ENCODE results near the gene ANXA2.

Gene ANXA2

GRCh38 chr15:60371175-60372051, 26.4 kb downstream of the ANXA2 start:
- TF ChIP-seq, protein P1, sequence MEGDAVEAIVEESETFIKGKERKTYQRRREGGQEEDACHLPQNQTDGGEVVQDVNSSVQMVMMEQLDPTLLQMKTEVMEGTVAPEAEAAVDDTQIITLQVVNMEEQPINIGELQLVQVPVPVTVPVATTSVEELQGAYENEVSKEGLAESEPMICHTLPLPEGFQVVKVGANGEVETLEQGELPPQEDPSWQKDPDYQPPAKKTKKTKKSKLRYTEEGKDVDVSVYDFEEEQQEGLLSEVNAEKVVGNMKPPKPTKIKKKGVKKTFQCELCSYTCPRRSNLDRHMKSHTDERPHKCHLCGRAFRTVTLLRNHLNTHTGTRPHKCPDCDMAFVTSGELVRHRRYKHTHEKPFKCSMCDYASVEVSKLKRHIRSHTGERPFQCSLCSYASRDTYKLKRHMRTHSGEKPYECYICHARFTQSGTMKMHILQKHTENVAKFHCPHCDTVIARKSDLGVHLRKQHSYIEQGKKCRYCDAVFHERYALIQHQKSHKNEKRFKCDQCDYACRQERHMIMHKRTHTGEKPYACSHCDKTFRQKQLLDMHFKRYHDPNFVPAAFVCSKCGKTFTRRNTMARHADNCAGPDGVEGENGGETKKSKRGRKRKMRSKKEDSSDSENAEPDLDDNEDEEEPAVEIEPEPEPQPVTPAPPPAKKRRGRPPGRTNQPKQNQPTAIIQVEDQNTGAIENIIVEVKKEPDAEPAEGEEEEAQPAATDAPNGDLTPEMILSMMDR (IDR thresholded peaks at IDR 0.05; ENCODE audit: low read depth, low read length, missing control alignments): no peak
- no peak for DNase-seq (ENCODE audit: low read depth)
- H3K4me3 ChIP-seq (ENCODE audit: low read depth, low read length): no peak overlapping the region

DNA sequence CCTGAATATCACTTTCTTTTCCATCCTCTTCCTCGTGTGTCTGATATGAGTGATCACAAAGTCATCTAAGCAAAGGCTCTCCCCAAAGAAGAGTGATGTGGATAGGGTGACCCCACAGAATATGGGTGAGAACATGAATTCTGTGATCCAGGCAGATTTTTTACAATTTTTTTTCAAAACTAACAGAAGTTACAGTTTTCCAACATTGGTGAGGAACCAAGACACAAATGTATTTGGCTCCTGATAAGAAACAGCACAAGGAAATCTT, 27.0 kb downstream of the ANXA2 start:
- TF ChIP-seq, protein P1 (IDR thresholded peaks at IDR 0.05; ENCODE audit: low read depth, low read length, missing control alignments): no peak
- DNase-seq (ENCODE audit: low read depth): no peak
- H3K4me3 ChIP-seq (ENCODE audit: low read depth, low read length): no peak overlapping the region

DNA sequence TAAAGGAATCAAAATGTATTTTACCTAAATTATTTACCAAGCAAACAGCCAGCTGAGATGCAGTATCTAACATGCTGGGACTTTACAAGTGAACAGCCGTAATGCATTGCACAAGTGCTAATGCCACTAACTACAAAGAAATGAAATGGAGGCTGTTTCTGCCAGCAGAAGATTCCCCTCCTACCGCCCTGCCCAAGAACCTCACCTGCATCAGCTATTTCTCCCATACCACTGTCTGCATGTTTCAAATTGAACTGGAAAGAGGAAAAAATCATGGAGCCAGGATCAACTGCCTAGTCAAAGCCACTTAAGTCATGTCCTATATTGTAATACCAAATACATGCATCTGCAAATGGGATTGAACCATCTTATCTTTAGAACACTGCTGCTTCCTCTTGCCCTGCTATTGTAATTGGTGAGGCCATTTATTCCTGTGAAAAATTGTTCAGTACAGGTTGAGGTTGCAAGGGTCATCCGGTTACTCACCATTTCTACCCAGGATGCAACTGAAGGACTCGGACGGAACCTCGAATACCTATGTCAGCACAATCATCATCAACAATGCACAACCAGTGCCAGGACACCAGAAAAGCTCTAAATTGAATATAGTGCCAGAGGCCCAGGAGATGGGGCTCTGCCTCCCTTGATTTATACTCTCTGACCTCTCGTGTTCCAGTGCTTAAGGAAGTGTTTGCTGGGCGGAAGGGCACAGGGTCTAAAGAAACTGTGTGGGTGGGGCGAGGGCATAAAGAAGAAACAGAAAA, 27.5 kb downstream of the ANXA2 start:
- no peak for DNase-seq (ENCODE audit: low read depth)
- TF ChIP-seq, protein P1 (IDR thresholded peaks at IDR 0.05; ENCODE audit: low read depth, low read length, missing control alignments): no peak
- H3K4me3 ChIP-seq (ENCODE audit: low read depth, low read length): no peak overlapping the region

DNA sequence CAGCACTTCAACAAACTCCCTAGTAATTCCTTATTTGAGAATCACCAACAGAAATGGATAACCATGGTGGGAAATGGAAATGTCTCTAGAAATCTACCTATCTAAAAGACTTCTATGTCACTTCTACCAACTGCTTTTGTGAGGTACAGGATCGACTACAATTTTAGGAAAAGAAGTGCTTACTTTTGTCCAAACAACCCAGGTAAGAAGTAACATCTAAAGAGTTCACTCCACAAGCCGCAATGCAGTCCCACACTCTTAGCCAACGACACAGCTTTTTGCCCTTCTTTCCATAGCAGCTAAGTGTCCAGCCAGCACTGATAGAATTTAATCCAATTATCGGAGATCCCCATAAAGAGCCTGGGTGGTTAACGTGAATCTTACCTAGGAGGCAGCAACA, 28.1 kb downstream of the ANXA2 start:
- TF ChIP-seq, protein P1 (IDR thresholded peaks at IDR 0.05; ENCODE audit: low read depth, low read length, missing control alignments): no peak
- DNase-seq (ENCODE audit: low read depth): no peak
- H3K4me3 ChIP-seq (ENCODE audit: low read depth, low read length): no peak overlapping the region

GRCh38 chr15:60364612-60364924, 33.2 kb downstream of the ANXA2 start:
- no peak overlapping the region for H3K4me3 ChIP-seq (ENCODE audit: low read depth, low read length)
- no peak for DNase-seq (ENCODE audit: low read depth)
- TF ChIP-seq, protein P1 (IDR thresholded peaks at IDR 0.05; ENCODE audit: low read depth, low read length, missing control alignments): no peak

- DNase-seq (ENCODE audit: low read depth): no peak
- TF ChIP-seq, protein P1 (IDR thresholded peaks at IDR 0.05; ENCODE audit: low read depth, low read length, missing control alignments): no peak
- H3K4me3 ChIP-seq (ENCODE audit: low read depth, low read length): no peak overlapping the region
These were observed 33.7 kb downstream of the ANXA2 start for GRCh38 chr15:60363903-60364611.
